Neural cell (in vitro differentiated cells): ENCODE measurements around the gene AOC2. TPM values are rescaled to one million over a fixed set of nuclear protein-coding genes. Genes with fewer than 3 reads are reported as not detected.

Source experiments
- H2AFZ ChIP-seq: fragments of 200-600, 300-800 bp; sonication (generic), shearing (Covaris generic); 2 replicates; pipeline ENCODE4 v1.6.0; 2014; ENCODE audit warnings: low read depth, mild to moderate bottlenecking, antibody characterized with exemption, low read length, moderate library complexity
- H3F3A ChIP-seq: fragments of 200-600 bp; shearing (Covaris generic); 2 replicates; pipeline ENCODE4 v1.6.1; 2016; ENCODE audit warnings: mild to moderate bottlenecking, moderate library complexity, mixed read lengths, antibody characterized with exemption, low read length; ENCODE audit not compliant: insufficient read depth, poor library complexity, severe bottlenecking
- H3K27ac ChIP-seq: fragments of 200-600, 300-800 bp; sonication (generic), shearing (Covaris generic); 2 replicates; pipeline ENCODE4 v1.5.1; 2014; ENCODE audit warnings: mild to moderate bottlenecking, low read length, moderate library complexity
- H3K27me3 ChIP-seq: fragments of 300-800, 200-600 bp; sonication (generic), shearing (Covaris generic); 2 replicates; pipeline ENCODE4 v1.6.0; 2014; ENCODE audit warnings: mild to moderate bottlenecking, low read depth, low read length, moderate library complexity; ENCODE audit not compliant: insufficient read depth
- H3K36me3 ChIP-seq: fragments of 300-800, 200-600 bp; sonication (generic), shearing (Covaris generic); 2 replicates; pipeline ENCODE4 v1.5.1; 2014; ENCODE audit warnings: mild to moderate bottlenecking, antibody characterized with exemption, low read length, moderate library complexity; ENCODE audit not compliant: insufficient read depth
- H3K4me2 ChIP-seq: fragments of 300-800, 200-600 bp; sonication (generic), shearing (Covaris generic); 2 replicates; pipeline ENCODE4 v1.6.0; 2014; ENCODE audit warnings: mild to moderate bottlenecking, low read length
- H3K4me3 ChIP-seq: fragments of 300-800, 200-600 bp; sonication (generic), shearing (Covaris generic); 2 replicates; pipeline ENCODE4 v1.5.1; 2014; ENCODE audit warnings: mild to moderate bottlenecking, low read length, moderate library complexity
- H3K79me2 ChIP-seq: fragments of 200-600 bp; shearing (Covaris generic); replicated peaks from 2 replicates; pipeline ENCODE4 v1.6.0; 2014; ENCODE audit warnings: mild to moderate bottlenecking, low read length, moderate library complexity; ENCODE audit not compliant: insufficient read depth
- H3K9ac ChIP-seq: fragments of 300-800, 200-600 bp; sonication (generic), shearing (Covaris generic); 2 replicates; pipeline ENCODE4 v1.6.1; 2016; ENCODE audit warnings: mild to moderate bottlenecking, low read length, mixed read lengths
- H3K9me2 ChIP-seq: fragments of 200-600 bp; shearing (Covaris generic); 2 replicates; pipeline ENCODE4 v1.6.1; 2016; ENCODE audit warnings: mild to moderate bottlenecking, low read length, mixed read lengths; ENCODE audit not compliant: insufficient read depth
- H3K9me3 ChIP-seq: fragments of 200-600, 300-800 bp; sonication (generic), shearing (Covaris generic); 2 replicates; pipeline ENCODE4 v1.6.1; 2016; ENCODE audit warnings: mild to moderate bottlenecking, mixed run types, low read length, moderate library complexity, mixed read lengths
- H4K20me1 ChIP-seq: fragments of 200-600 bp; shearing (Covaris generic); 2 replicates; pipeline ENCODE4 v1.6.1; 2016; ENCODE audit warnings: mild to moderate bottlenecking, mixed run types; ENCODE audit not compliant: insufficient read depth
- EP300 ChIP-seq: fragments of 450-650 bp; conservative IDR thresholded peaks from 2 replicates; pipeline ENCODE4 v1.6.1; 2014; ENCODE audit warnings: antibody characterized with exemption, mild to moderate bottlenecking, moderate library complexity; ENCODE audit not compliant: poor library complexity, severe bottlenecking
- EZH2 ChIP-seq: fragments of 200-600, 300-800 bp; shearing (Covaris generic), sonication (generic); IDR thresholded peaks from 2 replicates; pipeline ENCODE4 v1.6.1; 2014; ENCODE audit warnings: antibody characterized with exemption, low read length, borderline replicate concordance, mild to moderate bottlenecking; ENCODE audit not compliant: insufficient read depth, poor library complexity, severe bottlenecking
- MXI1 ChIP-seq: fragments of 450-650 bp; conservative IDR thresholded peaks from 2 replicates; pipeline ENCODE4 v1.6.1; 2014; ENCODE audit warnings: antibody characterized with exemption, mild to moderate bottlenecking; ENCODE audit not compliant: poor library complexity, severe bottlenecking
- POLR2AphosphoS5 ChIP-seq: IDR thresholded peaks from 2 replicates; pipeline ENCODE4 v1.6.1; 2012
- RAD21 ChIP-seq: fragments of 450-650 bp; conservative IDR thresholded peaks from 2 replicates; pipeline ENCODE4 v1.6.1; 2014; ENCODE audit warnings: antibody characterized with exemption, mild to moderate bottlenecking, moderate library complexity
- SMC3 ChIP-seq: fragments of 450-650 bp; conservative IDR thresholded peaks from 2 replicates; pipeline ENCODE4 v1.6.1; 2014; ENCODE audit warnings: antibody characterized with exemption, mild to moderate bottlenecking, moderate library complexity; ENCODE audit not compliant: poor library complexity
- TAF1 ChIP-seq: IDR thresholded peaks from 2 replicates; pipeline ENCODE4 v1.6.1; 2012; ENCODE audit warnings: low read depth
- polyA plus RNA-seq: library from polyadenylated mRNA; depleted of rRNA; stranded (reverse); fragments of >200 nt; gene quantifications from 2 replicates; pipeline ENCODE4 v1.2.3, GENCODE V29; 2014
- TF ChIP-seq, protein P1 (sequence below): fragments of 450-650 bp; IDR thresholded peaks from 2 replicates; pipeline ENCODE4 v1.5.1; 2014; ENCODE audit warnings: antibody characterized with exemption, mild to moderate bottlenecking, moderate library complexity; ENCODE audit not compliant: poor library complexity, severe bottlenecking
- TF ChIP-seq, protein P2 (sequence below): IDR thresholded peaks from 2 replicates; pipeline ENCODE4 v1.6.1; 2012; ENCODE audit warnings: borderline replicate concordance

The AOC2 gene
- polyA plus RNA-seq, 1 donor from 2014 or later = 2.8 TPM

DNA sequence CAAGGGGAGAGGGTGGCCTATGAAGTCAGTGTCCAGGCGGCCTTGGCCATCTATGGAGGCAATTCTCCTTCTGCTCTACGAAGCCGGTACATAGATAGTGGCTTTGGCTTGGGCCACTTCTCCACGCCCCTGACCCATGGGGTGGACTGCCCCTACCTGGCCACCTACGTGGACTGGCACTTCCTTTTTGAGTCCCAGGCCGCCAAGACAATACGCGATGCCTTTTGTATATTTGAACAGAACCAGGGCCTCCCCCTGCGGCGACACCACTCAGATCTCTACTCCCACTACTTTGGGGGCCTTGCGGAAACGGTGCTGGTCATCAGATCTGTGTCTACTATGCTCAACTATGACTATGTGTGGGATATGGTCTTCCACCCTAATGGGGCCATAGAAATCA lies 24.0 kb downstream of the AOC2 start:
- H2AFZ ChIP-seq = no peak overlapping the region
- no peaks in the 10 kb centered on the region for H3K9me2 ChIP-seq
- no peak overlapping the region for H3K4me3 ChIP-seq
- H4K20me1 ChIP-seq = no peaks in the 10 kb centered on the region
- no peak overlapping the region for H3K27ac ChIP-seq
- H3K36me3 ChIP-seq = no peaks in the 10 kb centered on the region
- no peaks in the 10 kb centered on the region for H3F3A ChIP-seq
- peaks cover 9% of the 10 kb centered on the region for H3K9me3 ChIP-seq
- TF ChIP-seq, protein P1, sequence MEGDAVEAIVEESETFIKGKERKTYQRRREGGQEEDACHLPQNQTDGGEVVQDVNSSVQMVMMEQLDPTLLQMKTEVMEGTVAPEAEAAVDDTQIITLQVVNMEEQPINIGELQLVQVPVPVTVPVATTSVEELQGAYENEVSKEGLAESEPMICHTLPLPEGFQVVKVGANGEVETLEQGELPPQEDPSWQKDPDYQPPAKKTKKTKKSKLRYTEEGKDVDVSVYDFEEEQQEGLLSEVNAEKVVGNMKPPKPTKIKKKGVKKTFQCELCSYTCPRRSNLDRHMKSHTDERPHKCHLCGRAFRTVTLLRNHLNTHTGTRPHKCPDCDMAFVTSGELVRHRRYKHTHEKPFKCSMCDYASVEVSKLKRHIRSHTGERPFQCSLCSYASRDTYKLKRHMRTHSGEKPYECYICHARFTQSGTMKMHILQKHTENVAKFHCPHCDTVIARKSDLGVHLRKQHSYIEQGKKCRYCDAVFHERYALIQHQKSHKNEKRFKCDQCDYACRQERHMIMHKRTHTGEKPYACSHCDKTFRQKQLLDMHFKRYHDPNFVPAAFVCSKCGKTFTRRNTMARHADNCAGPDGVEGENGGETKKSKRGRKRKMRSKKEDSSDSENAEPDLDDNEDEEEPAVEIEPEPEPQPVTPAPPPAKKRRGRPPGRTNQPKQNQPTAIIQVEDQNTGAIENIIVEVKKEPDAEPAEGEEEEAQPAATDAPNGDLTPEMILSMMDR = no peak
- H3K4me2 ChIP-seq = no peak overlapping the region
- no peaks in the 10 kb centered on the region for H3K79me2 ChIP-seq
- H3K27me3 ChIP-seq = no peaks in the 10 kb centered on the region
- H3K9ac ChIP-seq = no peak overlapping the region

- H4K20me1 ChIP-seq = no peaks in the 10 kb centered on the region
- H3K4me3 ChIP-seq = no peak overlapping the region
- no peak overlapping the region for H3K27ac ChIP-seq
- TF ChIP-seq, protein P2, sequence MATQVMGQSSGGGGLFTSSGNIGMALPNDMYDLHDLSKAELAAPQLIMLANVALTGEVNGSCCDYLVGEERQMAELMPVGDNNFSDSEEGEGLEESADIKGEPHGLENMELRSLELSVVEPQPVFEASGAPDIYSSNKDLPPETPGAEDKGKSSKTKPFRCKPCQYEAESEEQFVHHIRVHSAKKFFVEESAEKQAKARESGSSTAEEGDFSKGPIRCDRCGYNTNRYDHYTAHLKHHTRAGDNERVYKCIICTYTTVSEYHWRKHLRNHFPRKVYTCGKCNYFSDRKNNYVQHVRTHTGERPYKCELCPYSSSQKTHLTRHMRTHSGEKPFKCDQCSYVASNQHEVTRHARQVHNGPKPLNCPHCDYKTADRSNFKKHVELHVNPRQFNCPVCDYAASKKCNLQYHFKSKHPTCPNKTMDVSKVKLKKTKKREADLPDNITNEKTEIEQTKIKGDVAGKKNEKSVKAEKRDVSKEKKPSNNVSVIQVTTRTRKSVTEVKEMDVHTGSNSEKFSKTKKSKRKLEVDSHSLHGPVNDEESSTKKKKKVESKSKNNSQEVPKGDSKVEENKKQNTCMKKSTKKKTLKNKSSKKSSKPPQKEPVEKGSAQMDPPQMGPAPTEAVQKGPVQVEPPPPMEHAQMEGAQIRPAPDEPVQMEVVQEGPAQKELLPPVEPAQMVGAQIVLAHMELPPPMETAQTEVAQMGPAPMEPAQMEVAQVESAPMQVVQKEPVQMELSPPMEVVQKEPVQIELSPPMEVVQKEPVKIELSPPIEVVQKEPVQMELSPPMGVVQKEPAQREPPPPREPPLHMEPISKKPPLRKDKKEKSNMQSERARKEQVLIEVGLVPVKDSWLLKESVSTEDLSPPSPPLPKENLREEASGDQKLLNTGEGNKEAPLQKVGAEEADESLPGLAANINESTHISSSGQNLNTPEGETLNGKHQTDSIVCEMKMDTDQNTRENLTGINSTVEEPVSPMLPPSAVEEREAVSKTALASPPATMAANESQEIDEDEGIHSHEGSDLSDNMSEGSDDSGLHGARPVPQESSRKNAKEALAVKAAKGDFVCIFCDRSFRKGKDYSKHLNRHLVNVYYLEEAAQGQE = no peak
- no peak for TF ChIP-seq TAF1
- TF ChIP-seq SMC3 = no peak
- TF ChIP-seq, protein P1 = no peak
- no peak for TF ChIP-seq POLR2AphosphoS5
- no peak for TF ChIP-seq MXI1
- no peak for TF ChIP-seq RAD21
- TF ChIP-seq EZH2 = no peak
- TF ChIP-seq EP300 = no peak
- no peaks in the 10 kb centered on the region for H3K27me3 ChIP-seq
- no peaks in the 10 kb centered on the region for H3K79me2 ChIP-seq
- H3F3A ChIP-seq = no peaks in the 10 kb centered on the region
- H3K36me3 ChIP-seq = no peaks in the 10 kb centered on the region
- peaks cover 9% of the 10 kb centered on the region for H3K9me3 ChIP-seq
- no peak overlapping the region for H3K9ac ChIP-seq
- H3K9me2 ChIP-seq = no peaks in the 10 kb centered on the region
- H2AFZ ChIP-seq = no peak overlapping the region
- H3K4me2 ChIP-seq = no peak overlapping the region
These were observed 27.3 kb downstream of the AOC2 start for GRCh38 chr17:42871647-42872046.
